Endodermal cell (in vitro differentiated cells): ENCODE measurements around the gene WWC2. TPM values are rescaled to one million over a fixed set of nuclear protein-coding genes. Genes with fewer than 3 reads are reported as not detected.

Experiments used
- DNase-seq: peaks from one replicate; pipeline ENCODE4 v3.0.0-alpha.2; 2017
- H3K27ac ChIP-seq: 2 replicates; pipeline ENCODE4 v1.5.1; 2013; ENCODE audit warnings: mild to moderate bottlenecking, low read depth, low read length, moderate library complexity
- H3K27me3 ChIP-seq: 2 replicates; pipeline ENCODE4 v1.6.1; 2013; ENCODE audit warnings: mild to moderate bottlenecking, low read length, moderate library complexity; ENCODE audit not compliant: insufficient read depth, control insufficient read depth, poor library complexity, severe bottlenecking
- H3K36me3 ChIP-seq: 2 replicates; pipeline ENCODE4 v1.7.0; 2013; ENCODE audit warnings: mild to moderate bottlenecking, low read length, moderate library complexity; ENCODE audit not compliant: control insufficient read depth, insufficient read depth
- H3K4me1 ChIP-seq: one replicate; pipeline ENCODE4 v1.7.0; 2013; ENCODE audit warnings: low read length; ENCODE audit not compliant: control insufficient read depth, insufficient read depth
- H3K4me3 ChIP-seq: 2 replicates; pipeline ENCODE4 v1.5.1; 2013; ENCODE audit warnings: mild to moderate bottlenecking, low read length, moderate library complexity
- H3K9ac ChIP-seq: 2 replicates; pipeline ENCODE4 v1.6.1; 2013; ENCODE audit warnings: mild to moderate bottlenecking, low read length, moderate library complexity; ENCODE audit not compliant: poor library complexity, severe bottlenecking; ENCODE audit errors: extremely low read depth
- H3K9me3 ChIP-seq: 2 replicates; pipeline ENCODE4 v1.6.1; 2013; ENCODE audit warnings: mild to moderate bottlenecking, low read length, moderate library complexity; ENCODE audit not compliant: control insufficient read depth
- H3K27ac Mint-ChIP-seq: 2 replicates; pipeline ENCODE4 v1.8.0; 2020; ENCODE audit warnings: mixed read lengths
- H3K27me3 Mint-ChIP-seq: 2 replicates; pipeline ENCODE4 v1.8.0; 2021; ENCODE audit warnings: mild to moderate bottlenecking, mixed read lengths; ENCODE audit not compliant: insufficient read depth
- H3K36me3 Mint-ChIP-seq: 2 replicates; pipeline ENCODE4 v1.8.0; 2020; ENCODE audit warnings: low read depth, mixed read lengths
- H3K4me1 Mint-ChIP-seq: 2 replicates; pipeline ENCODE4 v1.8.0; 2020; ENCODE audit warnings: mixed read lengths
- H3K4me3 Mint-ChIP-seq: 2 replicates; pipeline ENCODE4 v1.8.0; 2020; ENCODE audit warnings: mild to moderate bottlenecking, moderate library complexity, mixed read lengths
- H3K9me3 Mint-ChIP-seq: 2 replicates; pipeline ENCODE4 v1.8.0; 2020; ENCODE audit warnings: mild to moderate bottlenecking, mixed read lengths
- WGBS, 2 experiments: methylation state at CpG; one replicate each; pipeline versions ENCODE4 v1.1.5 to v1.1.7; 2013; ENCODE audit warnings: missing lambda C conversion rate in 2 of 2, mixed read lengths in 1 of 2; ENCODE audit not compliant: insufficient coverage in 1 of 2, insufficient read length in 1 of 2; 5-methylcytosine and 5-hydroxymethylcytosine counted together
- total RNA-seq, 2 donors: library from RNA; stranded (reverse); fragmentation: NEBNext Ultra II Directional in 1 of 2; extraction: Animal tissue kit (Norgen Biotek cat#: 25700) in 1 of 2; gene quantifications; 2 replicates in 1 of 2; 3 replicates in 1 of 2; pipeline ENCODE4 v1.2.1, GENCODE V29; 2021
- TF ChIP-seq, protein P1 (sequence below): fragments of 200-600 bp; sonication (generic); conservative IDR thresholded peaks from 2 replicates; pipeline ENCODE4 v1.5.0; 2021; ENCODE audit warnings: antibody characterized with exemption, mild to moderate bottlenecking

The WWC2 gene
- total RNA-seq, 2 donors from 2014 or later, result 98.2 to 108 TPM

GRCh38 chr4:183171484-183172267 lies 72.6 kb downstream of the WWC2 start:
- peaks cover 43% of the 10 kb centered on the region for H3K4me1 Mint-ChIP-seq
- H3K9me3 ChIP-seq, result peaks cover 1% of the 10 kb centered on the region
- WGBS, 2 experiments, result 51 to 76% methylated on average over 3 to 4 of the region's 4 CpGs
- H3K36me3 Mint-ChIP-seq, result peaks cover 2% of the 10 kb centered on the region
- no peaks in the 10 kb centered on the region for H3K9me3 Mint-ChIP-seq
- H3K27me3 ChIP-seq, result no peaks in the 10 kb centered on the region
- H3K27me3 Mint-ChIP-seq, result no peaks in the 10 kb centered on the region
- no peak overlapping the region for H3K27ac ChIP-seq
- no peak overlapping the region for H3K4me3 ChIP-seq
- TF ChIP-seq, protein P1, sequence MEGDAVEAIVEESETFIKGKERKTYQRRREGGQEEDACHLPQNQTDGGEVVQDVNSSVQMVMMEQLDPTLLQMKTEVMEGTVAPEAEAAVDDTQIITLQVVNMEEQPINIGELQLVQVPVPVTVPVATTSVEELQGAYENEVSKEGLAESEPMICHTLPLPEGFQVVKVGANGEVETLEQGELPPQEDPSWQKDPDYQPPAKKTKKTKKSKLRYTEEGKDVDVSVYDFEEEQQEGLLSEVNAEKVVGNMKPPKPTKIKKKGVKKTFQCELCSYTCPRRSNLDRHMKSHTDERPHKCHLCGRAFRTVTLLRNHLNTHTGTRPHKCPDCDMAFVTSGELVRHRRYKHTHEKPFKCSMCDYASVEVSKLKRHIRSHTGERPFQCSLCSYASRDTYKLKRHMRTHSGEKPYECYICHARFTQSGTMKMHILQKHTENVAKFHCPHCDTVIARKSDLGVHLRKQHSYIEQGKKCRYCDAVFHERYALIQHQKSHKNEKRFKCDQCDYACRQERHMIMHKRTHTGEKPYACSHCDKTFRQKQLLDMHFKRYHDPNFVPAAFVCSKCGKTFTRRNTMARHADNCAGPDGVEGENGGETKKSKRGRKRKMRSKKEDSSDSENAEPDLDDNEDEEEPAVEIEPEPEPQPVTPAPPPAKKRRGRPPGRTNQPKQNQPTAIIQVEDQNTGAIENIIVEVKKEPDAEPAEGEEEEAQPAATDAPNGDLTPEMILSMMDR, result no peak
- no peak for DNase-seq
- no peak overlapping the region for H3K4me3 Mint-ChIP-seq
- no peak overlapping the region for H3K9ac ChIP-seq
- H3K4me1 ChIP-seq, result peaks cover 8% of the 10 kb centered on the region
- H3K36me3 ChIP-seq, result peaks cover 8% of the 10 kb centered on the region
- no peak overlapping the region for H3K27ac Mint-ChIP-seq

- Histone ChIP-seq H3K27me3 (no peaks in the 10 kb centered on the region), H3K4me3 (no peak overlapping the region), H3K9me3 (peaks cover 10% of the 10 kb centered on the region), H3K27ac (no peak overlapping the region), H3K9ac (no peak overlapping the region), H3K36me3 (peaks cover 12% of the 10 kb centered on the region), H3K4me1 (peaks cover 8% of the 10 kb centered on the region)
- Mint-ChIP-seq H3K9me3 (no peaks in the 10 kb centered on the region), H3K27me3 (no peaks in the 10 kb centered on the region), H3K36me3 (no peaks in the 10 kb centered on the region), H3K4me3 (no peak overlapping the region), H3K27ac (peak overlapping the region; percentile 88), H3K4me1 (peaks cover 46% of the 10 kb centered on the region)
- TF ChIP-seq, protein P1, result no peak
- 71 to 85% methylated on average over 1 of the region's 1 CpG for WGBS, 2 experiments
- DNase-seq, result no peak
These were observed 73.8 kb downstream of the WWC2 start for GRCh38 chr4:183172881-183173280.

- peak; percentile 84 for DNase-seq
- 44 to 58% methylated on average over 10 to 13 of the region's 13 CpGs for WGBS, 2 experiments
- no peaks in the 10 kb centered on the region for H3K27me3 ChIP-seq
- no peak overlapping the region for H3K27ac ChIP-seq
- peaks cover 17% of the 10 kb centered on the region for H3K36me3 ChIP-seq
- peaks cover 8% of the 10 kb centered on the region for H3K4me1 ChIP-seq
- peak overlapping the region; percentile 88 for H3K27ac Mint-ChIP-seq
- no peaks in the 10 kb centered on the region for H3K27me3 Mint-ChIP-seq
- peaks cover 2% of the 10 kb centered on the region for H3K36me3 Mint-ChIP-seq
- TF ChIP-seq, protein P1, result no peak
- peaks cover 17% of the 10 kb centered on the region for H3K9me3 ChIP-seq
- H3K9ac ChIP-seq, result no peak overlapping the region
- no peaks in the 10 kb centered on the region for H3K9me3 Mint-ChIP-seq
- H3K4me3 Mint-ChIP-seq, result peak overlapping the region; percentile 8
- no peak overlapping the region for H3K4me3 ChIP-seq
- peaks cover 47% of the 10 kb centered on the region for H3K4me1 Mint-ChIP-seq
These were observed 74.8 kb downstream of the WWC2 start for GRCh38 chr4:183173580-183174526.
